ENCODE data around the gene GMDS.

- TF ChIP-seq EZH2 (IDR thresholded peaks at IDR 0.05; ENCODE audit: insufficient read depth, poor library complexity, severe bottlenecking): no peak
- peak; percentile 99 for TF ChIP-seq EZH2phosphoT487 (IDR thresholded peaks at IDR 0.05; ENCODE audit: insufficient read depth, low read depth)
Observed at GRCh38 chr6:1701668-1702353, 543.6 kb downstream of the GMDS start.
